Mesenteric fat pad (tissue), 1 donor: Measurements from ENCODE around the gene B3GNT5. TPM values are rescaled to one million over a fixed set of nuclear protein-coding genes. Genes with fewer than 3 reads are reported as not detected.

ENCODE experiments used
- DNase-seq: peaks from one replicate; pipeline ENCODE4 v3.0.0-alpha.2; 2020; ENCODE audit warnings: low spot score
- total RNA-seq: library from RNA; stranded (reverse); fragmentation: NEBNext Ultra II Directional; extraction: Animal tissue kit (Norgen Biotek cat#: 25700); gene quantifications from one replicate; pipeline ENCODE4 v1.2.1, GENCODE V29; 2021
- donor health status: DM: yes; HTN: yes; CAD: no.

Gene B3GNT5
- total RNA-seq, 1 donor from 2014 or later, result 35.2 TPM

DNA sequence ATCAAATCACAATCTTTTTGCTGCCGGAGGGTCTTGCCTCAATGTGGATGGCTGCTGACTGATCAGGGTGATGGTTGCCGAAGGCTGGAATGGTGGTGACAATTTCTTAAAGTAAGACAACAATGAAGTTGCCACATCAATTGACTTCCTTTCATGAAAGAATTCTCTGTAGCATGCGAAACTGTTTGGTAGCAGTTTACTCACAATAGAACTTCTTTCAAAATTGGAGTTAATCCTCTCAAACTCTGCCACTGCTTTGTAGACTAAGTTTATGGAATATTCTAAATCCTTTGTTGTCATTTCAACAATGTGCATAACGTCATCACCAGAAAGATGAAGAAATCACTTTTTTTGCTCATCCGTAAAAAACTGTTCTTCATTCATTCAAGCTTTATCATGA, 65.8 kb downstream of the B3GNT5 start:
- no peak for DNase-seq

DNA sequence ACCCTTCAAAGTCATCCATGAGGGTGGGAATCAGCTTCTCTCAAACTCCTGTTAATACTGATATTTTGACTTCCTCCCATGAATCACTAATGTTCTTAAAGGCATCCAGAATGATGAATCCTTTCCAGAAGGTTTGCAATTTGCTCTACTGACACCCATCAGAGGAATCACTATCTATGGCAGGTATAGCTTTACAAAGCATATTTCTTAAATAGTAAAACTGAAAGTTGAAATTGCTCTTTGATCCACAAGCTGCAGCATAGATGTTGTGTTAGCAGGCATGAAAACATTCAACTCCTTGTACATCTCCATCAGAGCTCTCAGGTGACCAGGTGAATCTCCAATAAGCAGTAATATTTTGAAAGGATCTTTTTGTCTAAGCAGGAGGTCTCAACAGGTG, 66.3 kb downstream of the B3GNT5 start:
- no peak for DNase-seq

Other genes with a start within 250 kb of the B3GNT5 start
- 55.2 TPM for gene MCCC1, start 153.8 kb upstream of the B3GNT5 start, total RNA-seq
- not detected for gene LAMP3, start 90.5 kb upstream of the B3GNT5 start, total RNA-seq
- 0.16 TPM for gene MCF2L2, start 175.4 kb downstream of the B3GNT5 start, total RNA-seq